ENCODE data around the gene LDLRAD4.

Gene LDLRAD4

GRCh38 chr18:13630716-13631268, 412.2 kb downstream of the LDLRAD4 start:
- WGBS, result 79% methylated on average over 5 of the region's 7 CpGs
- Histone ChIP-seq H3K27ac (ENCODE audit: low read length, poor library complexity, severe bottlenecking) (no peak overlapping the region), H2AFZ (ENCODE audit: low read depth, low read length) (no peak overlapping the region)

GRCh38 chr18:13633700-13634099, 415.1 kb downstream of the LDLRAD4 start:
- Histone ChIP-seq H3K4ac (ENCODE audit: low read depth in 1 of 2, low read length in 2 of 2) (no peak overlapping the region), H3K14ac (ENCODE audit: low read length in 2 of 2) (peak overlapping the region in 1 of 2 experiments; percentile 47), H2BK15ac (ENCODE audit: low read depth, poor library complexity, severe bottlenecking) (no peak overlapping the region), H3K27ac (ENCODE audit: low read length, poor library complexity, severe bottlenecking) (no peak overlapping the region), H3K79me1 (replicated peaks; ENCODE audit: low read length, poor library complexity, severe bottlenecking) (no peaks in the 10 kb centered on the region), H2BK12ac (ENCODE audit: low read length in 2 of 2) (no peak overlapping the region), H3K23ac (ENCODE audit: low read length in 2 of 2) (no peak overlapping the region), H3K36me3 (ENCODE audit: control insufficient read depth in 1 of 2, insufficient read depth in 2 of 2, low read depth in 1 of 2, low read length in 2 of 2) (no peaks in the 10 kb centered on the region), H3K27me3 (ENCODE audit: control insufficient read depth in 1 of 2, insufficient read depth in 1 of 2, low read length in 2 of 2) (peaks cover 7 to 13% of the 10 kb centered on the region in 2 experiments), H2BK5ac (ENCODE audit: low read depth, low read length, poor library complexity, severe bottlenecking) (no peak overlapping the region), H3K4me3 (ENCODE audit: insufficient read depth in 1 of 2, low read depth in 1 of 2, low read length in 2 of 2) (peak overlapping the region in 1 of 2 experiments; percentile 10), H2AFZ (ENCODE audit: low read depth, low read length) (no peak overlapping the region), H3K4me1 (ENCODE audit: control insufficient read depth, insufficient read depth, low read depth, low read length) (no peaks in the 10 kb centered on the region), H2BK120ac (ENCODE audit: low read depth, low read length) (no peak overlapping the region), H3K9ac (ENCODE audit: low read length) (no peak overlapping the region), H3K9me3 (ENCODE audit: control insufficient read depth, low read length) (no peaks in the 10 kb centered on the region), H4K8ac (ENCODE audit: low read length) (no peak overlapping the region), H3K4me2 (ENCODE audit: low read length, poor library complexity, severe bottlenecking) (no peak overlapping the region), H3K18ac (ENCODE audit: low read depth in 1 of 2, low read length in 2 of 2) (no peak overlapping the region), H2AK5ac (ENCODE audit: low read length, severe bottlenecking) (no peak overlapping the region), H4K91ac (ENCODE audit: low read length) (peak overlapping the region; percentile 53)
- WGBS, result 85% methylated on average over 5 of the region's 5 CpGs
- DNase-seq, result no peak

More at GRCh38 chr18:13630716-13631268, 412.2 kb downstream of the LDLRAD4 start:
- H3K23ac ChIP-seq (ENCODE audit: low read length in 2 of 2), result no peak overlapping the region
- no peak overlapping the region for H3K4ac ChIP-seq (ENCODE audit: low read depth in 1 of 2, low read length in 2 of 2)
- no peak overlapping the region for H3K18ac ChIP-seq (ENCODE audit: low read depth in 1 of 2, low read length in 2 of 2)
- H3K79me1 ChIP-seq (replicated peaks; ENCODE audit: low read length, poor library complexity, severe bottlenecking), result no peaks in the 10 kb centered on the region
- H2BK15ac ChIP-seq (ENCODE audit: low read depth, poor library complexity, severe bottlenecking), result no peak overlapping the region
- H2BK5ac ChIP-seq (ENCODE audit: low read depth, low read length, poor library complexity, severe bottlenecking), result no peak overlapping the region
- no peak overlapping the region for H2BK120ac ChIP-seq (ENCODE audit: low read depth, low read length)
- H4K91ac ChIP-seq (ENCODE audit: low read length), result no peak overlapping the region
- H3K36me3 ChIP-seq (ENCODE audit: control insufficient read depth in 1 of 2, insufficient read depth in 2 of 2, low read depth in 1 of 2, low read length in 2 of 2), result no peaks in the 10 kb centered on the region
- H3K4me2 ChIP-seq (ENCODE audit: low read length, poor library complexity, severe bottlenecking), result no peak overlapping the region
- no peak overlapping the region for H3K4me3 ChIP-seq (ENCODE audit: insufficient read depth in 1 of 2, low read depth in 1 of 2, low read length in 2 of 2)
- H3K14ac ChIP-seq (ENCODE audit: low read length in 2 of 2), result no peak overlapping the region
- DNase-seq, result no peak
- no peaks in the 10 kb centered on the region for H3K9me3 ChIP-seq (ENCODE audit: control insufficient read depth, low read length)
- H2AK5ac ChIP-seq (ENCODE audit: low read length, severe bottlenecking), result no peak overlapping the region
- H2BK12ac ChIP-seq (ENCODE audit: low read length in 2 of 2), result no peak overlapping the region
- H4K8ac ChIP-seq (ENCODE audit: low read length), result no peak overlapping the region
- no peaks in the 10 kb centered on the region for H3K4me1 ChIP-seq (ENCODE audit: control insufficient read depth, insufficient read depth, low read depth, low read length)
- peaks cover 16 to 28% of the 10 kb centered on the region in 2 experiments for H3K27me3 ChIP-seq (ENCODE audit: control insufficient read depth in 1 of 2, insufficient read depth in 1 of 2, low read length in 2 of 2)
- no peak overlapping the region for H3K9ac ChIP-seq (ENCODE audit: low read length)

- no peak overlapping the region for H3K18ac ChIP-seq (ENCODE audit: low read depth in 1 of 2, low read length in 2 of 2)
- H4K8ac ChIP-seq (ENCODE audit: low read length), result no peak overlapping the region
- peaks cover 12 to 13% of the 10 kb centered on the region in 2 experiments for H3K27me3 ChIP-seq (ENCODE audit: control insufficient read depth in 1 of 2, insufficient read depth in 1 of 2, low read length in 2 of 2)
- H2BK12ac ChIP-seq (ENCODE audit: low read length in 2 of 2), result no peak overlapping the region
- 92% methylated on average over 5 of the region's 5 CpGs for WGBS
- no peak overlapping the region for H3K4me2 ChIP-seq (ENCODE audit: low read length, poor library complexity, severe bottlenecking)
- H2BK120ac ChIP-seq (ENCODE audit: low read depth, low read length), result no peak overlapping the region
- no peak overlapping the region for H2BK5ac ChIP-seq (ENCODE audit: low read depth, low read length, poor library complexity, severe bottlenecking)
- H2AK5ac ChIP-seq (ENCODE audit: low read length, severe bottlenecking), result no peak overlapping the region
- no peaks in the 10 kb centered on the region for H3K36me3 ChIP-seq (ENCODE audit: control insufficient read depth in 1 of 2, insufficient read depth in 2 of 2, low read depth in 1 of 2, low read length in 2 of 2)
- H4K91ac ChIP-seq (ENCODE audit: low read length), result no peak overlapping the region
- no peaks in the 10 kb centered on the region for H3K4me1 ChIP-seq (ENCODE audit: control insufficient read depth, insufficient read depth, low read depth, low read length)
- H3K79me1 ChIP-seq (replicated peaks; ENCODE audit: low read length, poor library complexity, severe bottlenecking), result no peaks in the 10 kb centered on the region
- no peak overlapping the region for H3K14ac ChIP-seq (ENCODE audit: low read length in 2 of 2)
- no peak overlapping the region for H3K27ac ChIP-seq (ENCODE audit: low read length, poor library complexity, severe bottlenecking)
- H3K9ac ChIP-seq (ENCODE audit: low read length), result no peak overlapping the region
- no peaks in the 10 kb centered on the region for H3K9me3 ChIP-seq (ENCODE audit: control insufficient read depth, low read length)
- no peak overlapping the region for H3K4me3 ChIP-seq (ENCODE audit: insufficient read depth in 1 of 2, low read depth in 1 of 2, low read length in 2 of 2)
- H3K23ac ChIP-seq (ENCODE audit: low read length in 2 of 2), result no peak overlapping the region
- no peak overlapping the region for H2BK15ac ChIP-seq (ENCODE audit: low read depth, poor library complexity, severe bottlenecking)
- H3K4ac ChIP-seq (ENCODE audit: low read depth in 1 of 2, low read length in 2 of 2), result no peak overlapping the region
- no peak overlapping the region for H2AFZ ChIP-seq (ENCODE audit: low read depth, low read length)
- DNase-seq, result no peak
Measured at GRCh38 chr18:13635046-13635445, 416.5 kb downstream of the LDLRAD4 start.

GRCh38 chr18:13638719-13639595, 420.4 kb downstream of the LDLRAD4 start:
- H3K79me1 ChIP-seq (replicated peaks; ENCODE audit: low read length, poor library complexity, severe bottlenecking), result no peaks in the 10 kb centered on the region
- H3K27ac ChIP-seq (ENCODE audit: low read length, poor library complexity, severe bottlenecking), result no peak overlapping the region
- H3K9me3 ChIP-seq (ENCODE audit: control insufficient read depth, low read length), result no peaks in the 10 kb centered on the region
- H2BK120ac ChIP-seq (ENCODE audit: low read depth, low read length), result no peak overlapping the region
- no peak overlapping the region for H3K9ac ChIP-seq (ENCODE audit: low read length)
- H3K4me1 ChIP-seq (ENCODE audit: control insufficient read depth, insufficient read depth, low read depth, low read length), result peaks cover 13% of the 10 kb centered on the region
- no peak overlapping the region for H2BK5ac ChIP-seq (ENCODE audit: low read depth, low read length, poor library complexity, severe bottlenecking)
- H3K4me3 ChIP-seq (ENCODE audit: insufficient read depth in 1 of 2, low read depth in 1 of 2, low read length in 2 of 2), result no peak overlapping the region
- no peak overlapping the region for H2AFZ ChIP-seq (ENCODE audit: low read depth, low read length)
- no peak overlapping the region for H3K4me2 ChIP-seq (ENCODE audit: low read length, poor library complexity, severe bottlenecking)
- WGBS, result 85% methylated on average over 10 of the region's 10 CpGs
- no peak overlapping the region for H2BK12ac ChIP-seq (ENCODE audit: low read length in 2 of 2)
- no peak overlapping the region for H3K23ac ChIP-seq (ENCODE audit: low read length in 2 of 2)
- H3K36me3 ChIP-seq (ENCODE audit: control insufficient read depth in 1 of 2, insufficient read depth in 2 of 2, low read depth in 1 of 2, low read length in 2 of 2), result no peaks in the 10 kb centered on the region
- H3K27me3 ChIP-seq (ENCODE audit: control insufficient read depth in 1 of 2, insufficient read depth in 1 of 2, low read length in 2 of 2), result peaks cover 28 to 30% of the 10 kb centered on the region in 2 experiments
- DNase-seq, result no peak
- no peak overlapping the region for H3K4ac ChIP-seq (ENCODE audit: low read depth in 1 of 2, low read length in 2 of 2)
- no peak overlapping the region for H4K8ac ChIP-seq (ENCODE audit: low read length)
- H2AK5ac ChIP-seq (ENCODE audit: low read length, severe bottlenecking), result no peak overlapping the region
- H3K18ac ChIP-seq (ENCODE audit: low read depth in 1 of 2, low read length in 2 of 2), result no peak overlapping the region
- H2BK15ac ChIP-seq (ENCODE audit: low read depth, poor library complexity, severe bottlenecking), result no peak overlapping the region
- no peak overlapping the region for H4K91ac ChIP-seq (ENCODE audit: low read length)
- H3K14ac ChIP-seq (ENCODE audit: low read length in 2 of 2), result peak overlapping the region in 1 of 2 experiments; percentile 22

Data from mesenchymal stem cell (in vitro differentiated cells and primary cell).